Natural killer cell (primary cell): ENCODE results near the gene BAG2. TPM values are rescaled to one million over a fixed set of nuclear protein-coding genes. Genes with fewer than 3 reads are reported as not detected.

Source experiments
- ATAC-seq, 3 donors: fragments of 150-1000 bp in 2 of 3; fragments of 200-7000 bp in 1 of 3; cut with Tn5 transposase; 1 replicate in 1 of 3; 2 replicates in 2 of 3; pipeline ENCODE4 v1.10.0; 2021; ENCODE audit warnings: mild to moderate bottlenecking in 2 of 3, moderate library complexity in 2 of 3
- DNase-seq, 2 donors: peaks; one replicate each; pipeline versions ENCODE4 v3.0.0 to v3.0.0-alpha.2; 2013 to 2021; ENCODE audit warnings: mixed read lengths in 1 of 2
- H3K27ac ChIP-seq: one replicate; pipeline ENCODE4 v1.5.1; 2013; ENCODE audit warnings: mild to moderate bottlenecking, low read length
- H3K27me3 ChIP-seq: one replicate; pipeline ENCODE4 v1.6.1; 2013; ENCODE audit warnings: low read length; ENCODE audit not compliant: control insufficient read depth, insufficient read depth
- H3K36me3 ChIP-seq: one replicate; pipeline ENCODE4 v1.6.1; 2013; ENCODE audit warnings: low read length; ENCODE audit not compliant: control insufficient read depth, insufficient read depth
- H3K4me1 ChIP-seq: one replicate; pipeline ENCODE4 v1.6.1; 2013; ENCODE audit warnings: low read length; ENCODE audit not compliant: control insufficient read depth, insufficient read depth
- H3K4me3 ChIP-seq: one replicate; pipeline ENCODE4 v1.5.1; 2013; ENCODE audit warnings: low read length
- H3K9me3 ChIP-seq: one replicate; pipeline ENCODE4 v1.6.1; 2013; ENCODE audit warnings: low read length; ENCODE audit not compliant: control insufficient read depth, insufficient read depth
- H3K27ac Mint-ChIP-seq, 2 donors: one replicate each; pipeline ENCODE4 v1.8.0; 2022; ENCODE audit warnings: mild to moderate bottlenecking in 2 of 2, mixed read lengths in 2 of 2, moderate library complexity in 1 of 2
- H3K27me3 Mint-ChIP-seq, 2 donors: one replicate each; pipeline ENCODE4 v1.8.0; 2022; ENCODE audit warnings: low read depth in 2 of 2, mixed read lengths in 2 of 2
- H3K36me3 Mint-ChIP-seq: one replicate; pipeline ENCODE4 v1.8.0; 2022; ENCODE audit warnings: mixed read lengths
- H3K4me1 Mint-ChIP-seq, 2 donors: one replicate each; pipeline ENCODE4 v1.8.0; 2022; ENCODE audit warnings: mixed read lengths in 2 of 2
- H3K4me3 Mint-ChIP-seq: one replicate; pipeline ENCODE4 v1.8.0; 2022; ENCODE audit warnings: mild to moderate bottlenecking, moderate library complexity, mixed read lengths
- H3K9me3 Mint-ChIP-seq, 2 donors: one replicate each; pipeline ENCODE4 v1.8.0; 2022; ENCODE audit warnings: mixed read lengths in 2 of 2
- WGBS: methylation state at CpG from one replicate; pipeline ENCODE4 v1.1.7; 2013; ENCODE audit warnings: missing lambda C conversion rate; ENCODE audit not compliant: insufficient coverage; 5-methylcytosine and 5-hydroxymethylcytosine counted together
- intact Hi-C: fragments of 100-400 bp; cut with micrococcal nuclease; formaldehyde crosslinking; loops from one replicate; pipeline ENCODE4 v1.14.2; 2022
- total RNA-seq, 4 donors: library from RNA; stranded (reverse); fragments of 120-200 nt in 1 of 4; gene quantifications; one replicate each; pipeline versions ENCODE4 v1.2.3 to v1.2.4, GENCODE V29; 2013 to 2022
- TF ChIP-seq, protein P1 (sequence below): fragments of 200-600 bp; IDR thresholded peaks from one replicate; pipeline ENCODE4 v1.8.0; 2022; ENCODE audit warnings: antibody characterized with exemption

The BAG2 gene
- total RNA-seq, 3 donors from 2014 or later (not counting 1 experiment from before 2014, with no cell fraction given), result 2.8 to 3.6 (median 3.2) TPM

DNA sequence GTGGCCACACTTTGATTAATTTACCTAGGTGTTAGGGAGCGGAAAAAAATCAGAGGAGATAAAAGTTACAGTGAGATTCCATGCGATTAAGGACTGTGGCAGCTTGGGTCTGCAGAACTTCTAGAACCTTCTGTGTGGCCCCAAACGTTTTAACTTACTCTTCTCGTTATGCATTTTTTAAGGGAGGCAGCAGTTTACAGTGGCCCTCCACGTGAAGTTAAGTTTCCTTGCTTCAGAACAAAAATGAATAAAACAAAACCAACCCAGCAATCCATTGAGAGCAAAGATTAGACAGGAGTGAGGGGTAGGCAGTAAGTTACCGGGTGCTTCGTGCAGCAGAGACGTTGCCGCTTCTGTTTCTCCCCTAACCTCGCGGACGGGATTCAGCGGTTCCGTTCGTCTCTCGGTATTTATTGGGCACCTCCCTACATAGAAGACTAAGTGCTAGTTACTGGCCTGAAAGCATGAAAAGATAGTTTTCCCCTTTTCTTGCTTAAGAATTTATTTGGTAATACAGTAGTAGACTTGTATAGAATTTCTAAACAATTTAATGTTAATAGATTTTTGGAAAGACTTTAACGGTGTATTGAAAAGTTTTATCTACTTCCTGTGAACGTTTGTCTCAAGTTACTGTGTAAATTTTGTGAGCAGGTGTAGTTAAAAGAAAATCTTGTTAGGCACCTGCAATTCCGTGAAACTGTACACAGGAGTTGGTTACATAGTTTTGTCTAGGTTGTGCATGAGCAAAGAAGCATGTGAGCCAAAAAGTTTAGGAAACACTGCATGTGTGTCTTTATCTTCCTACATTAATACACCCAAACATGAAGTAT is 1.1 kb downstream of the BAG2 start:
- 4% methylated on average over 19 of the region's 19 CpGs for WGBS
- Histone ChIP-seq H3K4me3 (peak overlapping the region; percentile 74), H3K36me3 (no peaks in the 10 kb centered on the region), H3K27ac (peak overlapping the region; percentile 75), H3K9me3 (no peaks in the 10 kb centered on the region), H3K4me1 (peaks cover 11% of the 10 kb centered on the region), H3K27me3 (no peaks in the 10 kb centered on the region)
- DNase-seq (peak in 1 of 2 donors; percentile 58), ATAC-seq (no peak)
- no peaks in the 10 kb centered on the region for H3K9me3 Mint-ChIP-seq
- H3K27ac Mint-ChIP-seq, result peak overlapping the region; percentile 85 to 88
- intact Hi-C loops, result loop anchor here (2.0 kb wide), 2 partner anchors 36 to 126 kb away; partner anchors contain the start of gene KIAA1586
- no peaks in the 10 kb centered on the region for H3K27me3 Mint-ChIP-seq
- TF ChIP-seq, protein P1, sequence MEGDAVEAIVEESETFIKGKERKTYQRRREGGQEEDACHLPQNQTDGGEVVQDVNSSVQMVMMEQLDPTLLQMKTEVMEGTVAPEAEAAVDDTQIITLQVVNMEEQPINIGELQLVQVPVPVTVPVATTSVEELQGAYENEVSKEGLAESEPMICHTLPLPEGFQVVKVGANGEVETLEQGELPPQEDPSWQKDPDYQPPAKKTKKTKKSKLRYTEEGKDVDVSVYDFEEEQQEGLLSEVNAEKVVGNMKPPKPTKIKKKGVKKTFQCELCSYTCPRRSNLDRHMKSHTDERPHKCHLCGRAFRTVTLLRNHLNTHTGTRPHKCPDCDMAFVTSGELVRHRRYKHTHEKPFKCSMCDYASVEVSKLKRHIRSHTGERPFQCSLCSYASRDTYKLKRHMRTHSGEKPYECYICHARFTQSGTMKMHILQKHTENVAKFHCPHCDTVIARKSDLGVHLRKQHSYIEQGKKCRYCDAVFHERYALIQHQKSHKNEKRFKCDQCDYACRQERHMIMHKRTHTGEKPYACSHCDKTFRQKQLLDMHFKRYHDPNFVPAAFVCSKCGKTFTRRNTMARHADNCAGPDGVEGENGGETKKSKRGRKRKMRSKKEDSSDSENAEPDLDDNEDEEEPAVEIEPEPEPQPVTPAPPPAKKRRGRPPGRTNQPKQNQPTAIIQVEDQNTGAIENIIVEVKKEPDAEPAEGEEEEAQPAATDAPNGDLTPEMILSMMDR, result no peak
- peaks cover 20 to 21% of the 10 kb centered on the region in 2 donors for H3K4me1 Mint-ChIP-seq
- no peaks in the 10 kb centered on the region for H3K36me3 Mint-ChIP-seq
- H3K4me3 Mint-ChIP-seq, result peak overlapping the region; percentile 91

DNA sequence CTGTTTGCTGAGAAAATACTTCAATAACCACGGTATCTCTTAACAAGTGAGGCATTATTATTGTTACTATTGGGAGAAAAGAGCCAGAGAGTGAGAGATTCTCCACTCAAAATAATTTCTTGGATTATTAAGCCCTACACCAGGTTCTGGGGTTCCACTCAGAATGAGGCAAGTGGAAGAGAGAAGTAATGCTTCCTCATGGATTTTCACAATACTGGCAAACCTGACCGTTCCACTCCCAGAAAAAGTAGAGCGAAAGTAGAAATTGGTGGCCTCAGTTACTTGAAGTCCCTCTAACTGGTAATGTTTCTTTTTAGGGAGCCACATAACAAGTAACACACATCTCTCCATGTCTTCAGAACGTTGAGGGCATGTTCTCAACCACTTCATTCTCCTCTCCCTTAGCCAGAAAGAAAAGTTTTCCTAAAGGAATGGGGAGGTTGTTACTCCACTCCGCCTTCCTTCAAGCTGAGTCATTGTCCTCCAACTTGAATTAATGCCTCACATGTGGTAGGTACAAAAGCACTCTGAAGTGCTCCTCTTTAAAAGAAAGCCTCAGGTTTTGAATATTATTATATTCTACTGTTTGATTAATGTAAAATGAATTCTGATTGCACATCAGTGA is 1.9 kb downstream of the BAG2 start:
- Histone ChIP-seq H3K27ac (no peak overlapping the region), H3K9me3 (no peaks in the 10 kb centered on the region), H3K36me3 (no peaks in the 10 kb centered on the region), H3K4me3 (no peak overlapping the region), H3K4me1 (peaks cover 11% of the 10 kb centered on the region), H3K27me3 (no peaks in the 10 kb centered on the region)
- peak overlapping the region; percentile 91 for H3K4me3 Mint-ChIP-seq
- H3K27me3 Mint-ChIP-seq, result no peaks in the 10 kb centered on the region
- peaks cover 20 to 21% of the 10 kb centered on the region in 2 donors for H3K4me1 Mint-ChIP-seq
- no peaks in the 10 kb centered on the region for H3K36me3 Mint-ChIP-seq
- H3K27ac Mint-ChIP-seq, result peak overlapping the region; percentile 85 to 88
- TF ChIP-seq, protein P1, result no peak
- WGBS, result 87% methylated on average over 3 of the region's 5 CpGs
- ATAC-seq (no peak), DNase-seq (no peak)
- intact Hi-C loops, result loop anchor here (2.0 kb wide), 2 partner anchors 37 to 127 kb away; partner anchors contain the start of gene KIAA1586
- H3K9me3 Mint-ChIP-seq, result no peaks in the 10 kb centered on the region

DNA sequence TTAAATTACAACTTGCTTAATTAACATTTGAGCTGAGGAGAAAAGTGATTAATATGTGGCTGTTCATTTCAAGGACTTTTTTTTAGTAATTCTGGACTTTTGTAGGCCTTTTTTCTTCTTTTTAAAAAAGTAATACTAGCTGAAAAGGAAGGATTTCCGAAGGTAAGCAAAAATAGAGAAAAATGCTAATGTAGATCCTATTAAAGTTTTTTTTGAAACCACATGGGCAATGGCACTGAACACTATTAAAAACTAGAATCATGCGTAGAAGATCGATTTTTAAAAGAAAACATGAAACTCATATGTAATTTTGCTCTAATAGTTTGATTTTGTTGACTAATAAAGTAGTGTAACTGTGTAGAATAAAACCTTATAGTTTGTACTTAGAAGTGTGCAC is 2.4 kb downstream of the BAG2 start:
- WGBS, result 89% methylated on average over 3 of the region's 3 CpGs
- DNase-seq, result no peak
- no peaks in the 10 kb centered on the region for H3K9me3 ChIP-seq
- Mint-ChIP-seq H3K4me1 (peaks cover 20 to 21% of the 10 kb centered on the region in 2 donors), H3K9me3 (no peaks in the 10 kb centered on the region), H3K4me3 (no peak overlapping the region), H3K27me3 (no peaks in the 10 kb centered on the region), H3K36me3 (no peaks in the 10 kb centered on the region), H3K27ac (no peak overlapping the region)
- TF ChIP-seq, protein P1, result no peak
- ATAC-seq, result no peak
- H3K27me3 ChIP-seq, result no peaks in the 10 kb centered on the region
- H3K36me3 ChIP-seq, result no peaks in the 10 kb centered on the region
- no peak overlapping the region for H3K27ac ChIP-seq
- peaks cover 11% of the 10 kb centered on the region for H3K4me1 ChIP-seq
- intact Hi-C loops, result no loop called here
- H3K4me3 ChIP-seq, result no peak overlapping the region
